DND-41 (cell line): Measurements from ENCODE around the gene ELF1.

Source experiments
- CTCF ChIP-seq: IDR thresholded peaks from 2 replicates; pipeline ENCODE4 v1.5.1; 2012; ENCODE audit warnings: borderline replicate concordance, low read length, moderate library complexity, mild to moderate bottlenecking; ENCODE audit not compliant: poor library complexity, severe bottlenecking; ENCODE audit errors: extremely low read depth
- EZH2 ChIP-seq: IDR thresholded peaks from 3 replicates; pipeline ENCODE4 v1.6.1; 2012; ENCODE audit warnings: borderline replicate concordance, low read depth, mild to moderate bottlenecking, moderate library complexity, low read length, inconsistent platforms; ENCODE audit not compliant: severe bottlenecking

- TF ChIP-seq CTCF (no peak), EZH2 (no peak)
Observed at GRCh38 chr13:40910324-40911050, 108.6 kb downstream of the ELF1 start.
